Common myeloid progenitor, CD34-positive (primary cell): ENCODE data around the gene GNAS.

Experiments
- CTCF ChIA-PET: fragments of 350-600 bp; sonication (Branson Sonifier 250); formaldehyde crosslinking; loops from one replicate; lab custom pipeline; 2021; ENCODE audit warnings: antibody characterized with exemption; lab: Charles Lee
- POLR2A ChIA-PET: fragments of 350-600 bp; sonication (Branson Sonifier 250); formaldehyde crosslinking; loops from one replicate; lab custom pipeline; 2021; ENCODE audit warnings: antibody characterized with exemption; lab: Charles Lee
- DNase-seq, 3 donors: peaks; one replicate each; pipeline versions ENCODE4 v3.0.0 to v3.0.0-alpha.2; 2013
- H3K27ac ChIP-seq, 2 experiments: 1 replicate in 1 of 2; 2 replicates in 1 of 2; pipeline ENCODE4 v1.7.0; 2013; ENCODE audit warnings: inconsistent platforms in 2 of 2, low read length in 2 of 2, mild to moderate bottlenecking in 2 of 2, low read depth in 1 of 2, moderate library complexity in 1 of 2; ENCODE audit not compliant: severe bottlenecking in 2 of 2, insufficient read depth in 1 of 2, poor library complexity in 1 of 2
- H3K27me3 ChIP-seq, 5 experiments: replicated peaks in 2 of 5; 1 replicate in 3 of 5; 2 replicates in 2 of 5; pipeline versions ENCODE4 v1.6.1 to v1.7.0; 2013; ENCODE audit warnings: low read length in 4 of 5, mild to moderate bottlenecking in 2 of 5, moderate library complexity in 2 of 5, inconsistent platforms in 1 of 5; ENCODE audit not compliant: insufficient read depth in 5 of 5, control insufficient read depth in 4 of 5
- H3K36me3 ChIP-seq, 4 experiments: 1 replicate in 2 of 4; 2 replicates in 2 of 4; pipeline versions ENCODE4 v1.6.1 to v1.7.0; 2013; ENCODE audit warnings: low read length in 3 of 4, control low read depth in 1 of 4, mild to moderate bottlenecking in 1 of 4; ENCODE audit not compliant: control insufficient read depth in 4 of 4, insufficient read depth in 4 of 4
- H3K4me1 ChIP-seq, 4 experiments: 1 replicate in 3 of 4; 2 replicates in 1 of 4; pipeline versions ENCODE4 v1.6.1 to v1.7.1; 2013; ENCODE audit warnings: low read length in 3 of 4, mild to moderate bottlenecking in 3 of 4, control low read depth in 1 of 4, inconsistent platforms in 1 of 4, moderate library complexity in 1 of 4; ENCODE audit not compliant: control insufficient read depth in 4 of 4, insufficient read depth in 4 of 4; ENCODE audit errors: control extremely low read depth in 1 of 4
- H3K4me3 ChIP-seq, 7 experiments: 1 replicate in 4 of 7; 2 replicates in 3 of 7; pipeline versions ENCODE4 v1.5.1 to v1.7.0; 2013; ENCODE audit warnings: mild to moderate bottlenecking in 7 of 7, low read length in 6 of 7, moderate library complexity in 6 of 7, inconsistent platforms in 2 of 7, low read depth in 2 of 7, control low read depth in 1 of 7; ENCODE audit not compliant: insufficient read depth in 4 of 7, control insufficient read depth in 1 of 7; ENCODE audit errors: extremely low read depth in 1 of 7
- H3K9me3 ChIP-seq, 5 experiments: 1 replicate in 4 of 5; 2 replicates in 1 of 5; pipeline versions ENCODE4 v1.6.1 to v1.7.1; 2013; ENCODE audit warnings: low read length in 4 of 5, mild to moderate bottlenecking in 2 of 5, inconsistent platforms in 1 of 5, low read depth in 1 of 5, moderate library complexity in 1 of 5; ENCODE audit not compliant: control insufficient read depth in 4 of 5, insufficient read depth in 2 of 5; ENCODE audit errors: control extremely low read depth in 1 of 5
- WGBS: methylation state at CpG from one replicate; pipeline ENCODE4 v1.1.5; 2013; ENCODE audit not compliant: insufficient coverage; 5-methylcytosine and 5-hydroxymethylcytosine counted together

Gene GNAS

GRCh38 chr20:58842276-58842675 is 10.2 kb upstream of the GNAS start:
- no peak for DNase-seq
- WGBS: 71% methylated on average over 15 of the region's 20 CpGs

GRCh38 chr20:58843128-58843556 is 9.4 kb upstream of the GNAS start:
- POLR2A ChIA-PET: no interaction called here
- CTCF ChIA-PET: no interaction called here
- 46% methylated on average over 5 of the region's 6 CpGs for WGBS

More at GRCh38 chr20:58842276-58842675, 10.2 kb upstream of the GNAS start:
- no peaks in the 10 kb centered on the region for H3K36me3 ChIP-seq
- peaks cover under 1 to 20% (median 10%) of the 10 kb centered on the region in 4 experiments for H3K4me1 ChIP-seq
- ChIA-PET POLR2A (no interaction called here), CTCF (no interaction called here)
- H3K9me3 ChIP-seq: peaks cover 0 to 2% (median 0%) of the 10 kb centered on the region in 5 experiments
- no peak overlapping the region for H3K4me3 ChIP-seq
- peaks cover 2 to 92% (median 44%) of the 10 kb centered on the region in 5 experiments for H3K27me3 ChIP-seq
- no peak overlapping the region for H3K27ac ChIP-seq

GRCh38 chr20:58845706-58846105 is 6.8 kb upstream of the GNAS start:
- POLR2A ChIA-PET: no interaction called here
- Histone ChIP-seq H3K36me3 (no peaks in the 10 kb centered on the region), H3K4me3 (no peak overlapping the region), H3K27me3 (peaks cover 2 to 89% (median 49%) of the 10 kb centered on the region in 5 experiments), H3K9me3 (peaks cover 0 to 3% (median 0%) of the 10 kb centered on the region in 5 experiments), H3K27ac (no peak overlapping the region), H3K4me1 (peaks cover 3 to 20% (median 18%) of the 10 kb centered on the region in 4 experiments)
- DNase-seq: no peak
- CTCF ChIA-PET: interaction anchor here (1.9 kb wide), 1 partner anchor 18 kb away, joined by 7 read pairs; no protein-coding TSS in a partner anchor
- WGBS: 91% methylated on average over 2 of the region's 3 CpGs

More at GRCh38 chr20:58843128-58843556, 9.4 kb upstream of the GNAS start:
- Histone ChIP-seq H3K9me3 (peaks cover 0 to 2% (median 0%) of the 10 kb centered on the region in 5 experiments), H3K36me3 (no peaks in the 10 kb centered on the region), H3K4me3 (no peak overlapping the region), H3K27ac (no peak overlapping the region), H3K4me1 (peaks cover 3 to 28% (median 19%) of the 10 kb centered on the region in 4 experiments), H3K27me3 (peaks cover 2 to 88% (median 38%) of the 10 kb centered on the region in 5 experiments)
- DNase-seq: no peak

GRCh38 chr20:58847463-58847862 is 5.1 kb upstream of the GNAS start:
- POLR2A ChIA-PET: no interaction called here
- DNase-seq: peak; percentile 55 to 87 (median 86)
- CTCF ChIA-PET: interaction anchor here (0.7 to 1.9 kb wide), 5 partner anchors 11 to 613 kb away, joined by 3 to 7 read pairs (median 3); no protein-coding TSS in a partner anchor
- H3K27ac ChIP-seq: no peak overlapping the region
- peaks cover 0 to 16% (median 9%) of the 10 kb centered on the region in 5 experiments for H3K9me3 ChIP-seq
- WGBS: no CpG with 5 or more reads among the region's 2 CpGs
- H3K27me3 ChIP-seq: peaks cover 2 to 89% (median 50%) of the 10 kb centered on the region in 5 experiments
- no peaks in the 10 kb centered on the region for H3K36me3 ChIP-seq
- peak overlapping the region in 2 of 7 experiments; percentile 4 to 28 for H3K4me3 ChIP-seq
- peaks cover 3 to 35% (median 23%) of the 10 kb centered on the region in 4 experiments for H3K4me1 ChIP-seq

GRCh38 chr20:58850693-58851174 is 1.8 kb upstream of the GNAS start, which contains the start of gene GNAS-AS1:
TSS of gene GNAS-AS1 (minus strand) at chr20:58850902.
- WGBS: 57% methylated on average over 20 of the region's 25 CpGs
- Histone ChIP-seq H3K4me3 (peak within 1 kb of the TSS in 6 of 7 experiments; percentile 2 to 60 (median 24)), H3K9me3 (peaks cover 0 to 16% (median 9%) of the 10 kb centered on the region in 5 experiments), H3K27ac (no peak within 1 kb of the TSS), H3K27me3 (peaks cover 0 to 89% (median 33%) of the 10 kb centered on the region in 5 experiments), H3K4me1 (peaks cover 3 to 44% (median 29%) of the 10 kb centered on the region in 4 experiments), H3K36me3 (no peaks in the 10 kb centered on the region)
- CTCF ChIA-PET: interaction anchor here (0.8 kb wide), 2 partner anchors 17 to 203 kb away, joined by 3 read pairs; no protein-coding TSS in a partner anchor
- peak; percentile 52 to 67 (median 66) for DNase-seq
- POLR2A ChIA-PET: no interaction called here

- Histone ChIP-seq H3K9me3 (peaks cover 0 to 16% (median 9%) of the 10 kb centered on the region in 5 experiments), H3K27me3 (peaks cover 0 to 89% (median 28%) of the 10 kb centered on the region in 5 experiments), H3K36me3 (no peaks in the 10 kb centered on the region), H3K27ac (no peak overlapping the region), H3K4me3 (peak overlapping the region in 3 of 7 experiments; percentile 25 to 60 (median 36)), H3K4me1 (peaks cover 3 to 49% (median 29%) of the 10 kb centered on the region in 4 experiments)
- WGBS: 49% methylated on average over 36 of the region's 41 CpGs
- CTCF ChIA-PET: interaction anchor here (0.8 kb wide), 3 partner anchors 16 to 204 kb away, joined by 3 read pairs; no protein-coding TSS in a partner anchor
- DNase-seq: no peak
- POLR2A ChIA-PET: no interaction called here
Observed at GRCh38 chr20:58851221-58851968, 1.1 kb upstream of the GNAS start.
